Heart left ventricle (tissue), 13 donors: ENCODE data around the gene CPNE8.

Source experiments
- CTCF ChIP-seq, 12 donors: fragments of 200-600 bp; sonication (generic) in 4 of 12; IDR thresholded peaks; one replicate each; pipeline versions ENCODE4 v1.5.0 to v1.8.0; 2018 to 2022; ENCODE audit warnings: antibody characterized with exemption in 12 of 12, mild to moderate bottlenecking in 5 of 12
- POLR2A ChIP-seq, 2 donors: fragments of 450-650 bp; IDR thresholded peaks; one replicate each; pipeline ENCODE4 v1.6.1; 2017; ENCODE audit warnings: antibody characterized with exemption in 2 of 2, mild to moderate bottlenecking in 2 of 2, moderate library complexity in 2 of 2
- donor health status: ischemic (EF 13 %, LVEDD 7.1; RV severe dilation, severe dysfunction).
- donor health status: DM: no; HTN: yes; CAD: no.
- donor health status: DM: no; HTN: no; CAD: no.
- donor health status: ischemic (EF 25% LVEDD 6.9; RV normal size, moderate dysfunction).
- donor health status: ischemic (EF 25% LVEDD 5.7; RV mildly dilated, moderate dysfunction).
- donor health status: ischemic (EF 35%, LVEDD 5.7; RV mildly dilated, moderate dysfunction).
- donor health status: nonischemic (EF 11% LVEDD 7.7; RV severe dilation, severe dysfunction).
- donor health status: DM: yes; HTN: yes; CAD: no.
- donor health status: PGD.
- donor health status: ischemic (EF 29% LVEDD 5.4; RV normal size, mild dysfunction).
- donor health status: nonischemic (EF 23%, LVEDD 6.1; RV moderate dilation, normal function).

- TF ChIP-seq CTCF (IDR thresholded peaks at IDR 0.05), result no peak
- TF ChIP-seq POLR2A (IDR thresholded peaks at IDR 0.05), result no peak
Measured at GRCh38 chr12:38919191-38919590, 13.8 kb upstream of the CPNE8 start.
